SK-N-MC (cell line): ENCODE data around the gene CCDC8.
"Not testable (repeated sequence)": the region's sequence is repeated elsewhere in the genome, so short reads cannot be mapped to it uniquely, and the experiment has no call there.

ENCODE experiments used
- DNase-seq: peaks from one replicate; pipeline ENCODE4 v3.0.0-alpha.2; 2011; ENCODE audit warnings: low read depth, low spot score
- H3K27ac ChIP-seq: fragments of 200-600 bp; sonication (generic); 2 replicates; pipeline ENCODE4 v1.5.1; 2016; ENCODE audit warnings: mixed run types
- H3K36me3 ChIP-seq: fragments of 200-600 bp; sonication (generic); 2 replicates; pipeline ENCODE4 v1.6.1; 2017; ENCODE audit warnings: antibody characterized with exemption, low read length, mixed read lengths; ENCODE audit not compliant: insufficient read depth
- H3K4me3 ChIP-seq: fragments of 200-600 bp; sonication (generic); 2 replicates; pipeline ENCODE4 v1.5.1; 2016
- H3K9ac ChIP-seq: fragments of 200-600 bp; sonication (generic); 2 replicates; pipeline ENCODE4 v1.8.0; 2017; ENCODE audit warnings: mixed run types, mixed read lengths; ENCODE audit not compliant: insufficient read length
- H3K9me3 ChIP-seq: fragments of 200-600 bp; sonication (generic); 2 replicates; pipeline ENCODE4 v1.6.1; 2017; ENCODE audit warnings: low read depth, mild to moderate bottlenecking, antibody characterized with exemption, low read length, moderate library complexity, mixed read lengths
- EZH2 ChIP-seq: fragments of 200-600 bp; sonication (generic); IDR thresholded peaks from one replicate; pipeline ENCODE4 v1.6.1; 2017; ENCODE audit warnings: antibody characterized with exemption
- FOXP2 ChIP-seq: optimal IDR thresholded peaks from 2 replicates; pipeline ENCODE3; 2011; ENCODE audit warnings: mild to moderate bottlenecking, moderate library complexity; ENCODE audit not compliant: insufficient read depth; ENCODE audit errors: extremely low read length, control extremely low read depth
- POLR2AphosphoS5 ChIP-seq: IDR thresholded peaks from 2 replicates; pipeline ENCODE4 v1.6.1; 2012; ENCODE audit warnings: mild to moderate bottlenecking, low read depth, low read length, borderline replicate concordance

The CCDC8 gene

DNA sequence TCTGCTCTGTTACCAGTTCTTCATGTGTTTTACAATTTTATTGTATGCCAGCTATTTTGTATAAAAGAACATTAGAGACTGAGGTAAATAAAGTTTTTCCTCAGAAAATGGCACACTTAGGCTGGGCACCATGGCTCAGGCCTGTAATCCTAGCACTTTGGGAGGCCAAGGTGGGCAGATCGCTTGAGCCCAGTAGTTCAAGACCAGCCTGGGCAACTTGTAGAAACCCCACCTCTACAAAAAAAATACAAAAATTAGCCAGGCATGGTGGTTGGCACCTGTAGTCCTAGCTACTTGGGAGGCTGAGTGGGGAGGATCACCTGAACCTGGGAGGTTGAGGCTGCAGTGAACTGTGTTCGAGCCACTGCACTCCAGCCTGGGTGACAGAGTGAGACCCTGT, 32.0 kb downstream of the CCDC8 start:
- H3K27ac ChIP-seq: no peak overlapping the region
- TF ChIP-seq POLR2AphosphoS5: no peak
- no peak for TF ChIP-seq EZH2
- TF ChIP-seq FOXP2: no peak
- H3K4me3 ChIP-seq: no peak overlapping the region
- peaks cover 87% of the 10 kb centered on the region for H3K36me3 ChIP-seq
- no peak for DNase-seq
- peaks cover 7% of the 10 kb centered on the region for H3K9me3 ChIP-seq
- no peak overlapping the region for H3K9ac ChIP-seq

- TF ChIP-seq EZH2 (no peak), FOXP2 (no peak), POLR2AphosphoS5 (no peak)
- peaks cover 7% of the 10 kb centered on the region for H3K9me3 ChIP-seq
- H3K36me3 ChIP-seq: peaks cover 89% of the 10 kb centered on the region
- no peak overlapping the region for H3K27ac ChIP-seq
- DNase-seq: no peak
- no peak overlapping the region for H3K4me3 ChIP-seq
- no peak overlapping the region for H3K9ac ChIP-seq
These were observed 32.7 kb downstream of the CCDC8 start for GRCh38 chr19:46380690-46381089.

GRCh38 chr19:46378268-46378667, 35.1 kb downstream of the CCDC8 start:
- Histone ChIP-seq H3K9me3 (peaks cover 7% of the 10 kb centered on the region), H3K9ac (no peak overlapping the region), H3K4me3 (peak overlapping the region; percentile 53), H3K27ac (peak overlapping the region; percentile 85), H3K36me3 (peaks cover 69% of the 10 kb centered on the region)
- TF ChIP-seq FOXP2 (no peak), POLR2AphosphoS5 (peak; percentile 35; the same call in 1 of the 2 replicates), EZH2 (no peak)
- peak; percentile 35 for DNase-seq

DNA sequence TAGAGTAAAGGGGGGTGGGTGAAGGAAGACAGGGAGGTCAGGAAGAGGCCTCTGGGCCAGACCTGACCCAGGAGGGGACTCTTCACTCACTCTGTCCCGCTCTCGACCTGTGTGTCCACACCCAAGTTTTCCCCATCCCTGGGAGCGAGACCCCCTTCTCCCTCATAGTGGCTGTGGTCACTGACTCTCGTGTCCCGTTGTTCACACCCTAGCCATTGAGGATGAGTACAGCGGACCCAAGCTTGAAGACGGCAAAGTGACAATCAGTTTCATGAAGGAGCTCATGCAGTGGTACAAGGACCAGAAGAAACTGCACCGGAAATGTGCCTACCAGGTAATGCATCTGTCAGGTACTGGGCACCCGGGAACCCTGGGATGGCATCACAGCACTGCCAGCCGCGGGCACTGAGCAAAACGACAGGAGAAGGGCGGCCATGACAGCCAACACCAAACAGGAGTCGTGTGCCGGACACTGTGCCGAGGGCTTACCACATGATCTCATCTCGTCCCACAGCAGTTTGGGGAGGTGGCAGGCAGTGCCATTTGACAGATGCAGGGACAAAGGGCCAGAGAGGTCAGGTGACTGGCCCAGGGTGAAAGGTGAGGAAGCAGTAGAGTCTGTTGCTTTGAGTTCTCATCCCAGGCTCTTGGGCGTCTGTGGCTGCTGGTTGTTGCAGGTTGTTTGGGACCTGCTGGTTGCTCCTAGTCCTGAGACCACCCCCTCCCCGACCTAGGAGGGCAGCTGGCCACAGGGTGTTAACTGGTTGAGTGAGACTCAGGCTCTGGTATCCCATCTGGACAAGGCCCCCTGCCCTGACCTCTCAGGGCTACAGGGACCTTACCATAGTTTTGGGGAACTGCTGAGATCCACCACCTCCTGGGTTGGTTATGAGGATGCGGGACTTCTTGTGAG, 36.9 kb downstream of the CCDC8 start:
- Histone ChIP-seq H3K36me3 (peaks cover 59% of the 10 kb centered on the region), H3K4me3 (no peak overlapping the region), H3K27ac (no peak overlapping the region), H3K9ac (no peak overlapping the region), H3K9me3 (peaks cover 7% of the 10 kb centered on the region)
- no peak for DNase-seq
- TF ChIP-seq EZH2 (no peak), FOXP2 (no peak), POLR2AphosphoS5 (no peak)

DNA sequence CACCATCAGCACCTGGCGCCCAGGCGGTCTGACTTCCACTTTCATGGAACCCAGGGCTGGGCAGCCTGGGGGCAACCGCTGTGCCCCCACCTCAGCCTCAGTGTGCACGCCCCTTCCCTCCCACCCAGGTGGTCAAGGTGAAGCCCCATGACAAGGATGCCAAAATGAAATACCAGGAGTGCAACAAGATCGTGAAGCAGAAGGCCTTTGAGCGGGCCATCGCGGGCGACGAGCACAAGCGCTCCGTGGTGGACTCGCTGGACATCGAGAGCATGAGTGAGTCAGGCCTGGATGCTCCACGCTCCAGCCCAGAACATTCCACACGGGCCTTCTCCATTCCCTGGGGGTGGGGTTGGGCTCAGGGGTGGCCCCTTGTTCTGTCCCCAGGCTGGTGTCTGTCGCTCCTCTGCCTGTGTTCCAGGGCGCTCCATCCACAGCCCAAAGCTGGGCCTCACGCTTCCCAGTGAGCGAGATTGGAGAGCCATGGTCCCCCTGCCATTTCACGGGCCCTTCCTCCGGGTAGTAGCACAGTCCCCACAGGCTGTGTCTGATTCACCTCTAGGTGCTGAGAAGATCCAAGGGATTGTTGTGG, 37.8 kb downstream of the CCDC8 start:
- not testable (repeated sequence) for H3K9ac ChIP-seq, H3K27ac ChIP-seq, H3K4me3 ChIP-seq, DNase-seq, H3K9me3 ChIP-seq
- H3K36me3 ChIP-seq: peaks cover 51% of the 10 kb centered on the region

DNA sequence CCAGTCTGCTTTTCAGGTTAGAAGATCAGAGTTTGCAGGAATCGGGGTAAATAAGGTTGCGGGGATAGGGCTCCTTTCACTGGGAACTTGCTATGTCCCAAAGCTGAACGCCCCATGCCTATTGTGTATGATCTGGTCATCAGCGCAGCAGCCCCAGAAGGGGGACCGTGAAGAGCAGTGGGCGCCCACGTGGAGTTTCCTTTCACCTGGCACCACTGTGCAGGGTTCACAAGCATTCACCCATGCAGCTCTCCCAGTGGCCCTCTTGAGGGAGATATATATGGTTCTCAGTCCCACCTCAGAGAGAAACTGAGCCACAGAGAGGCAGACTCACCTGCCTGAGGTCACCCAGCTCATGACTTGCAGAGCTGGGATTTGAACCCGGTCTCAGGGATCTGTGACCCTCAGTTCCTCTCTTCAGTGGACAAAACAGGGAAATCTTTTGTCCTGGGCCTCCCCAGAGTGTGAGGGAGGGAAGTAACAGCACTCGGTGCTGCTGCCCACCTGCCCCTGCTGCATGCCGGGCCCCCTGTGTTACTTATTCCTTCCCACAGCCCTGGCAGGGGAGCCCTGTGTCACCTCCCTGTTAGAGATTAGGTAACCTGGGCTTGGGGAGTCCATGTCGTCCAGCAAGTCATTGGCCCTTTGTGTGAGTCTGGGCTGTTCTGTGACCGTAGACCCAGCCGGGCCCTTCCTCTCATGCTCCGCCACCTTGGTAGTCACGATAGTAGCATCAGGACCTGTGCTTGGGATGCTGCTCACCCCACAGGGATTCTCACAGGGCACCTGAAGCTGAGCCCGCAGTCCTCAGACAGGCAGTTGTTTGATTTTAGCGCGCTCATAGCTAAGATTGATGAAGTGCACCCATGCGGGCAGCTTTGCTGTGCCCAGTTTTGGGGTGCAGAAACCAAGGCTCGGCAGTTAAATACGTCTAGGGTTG, 38.6 kb downstream of the CCDC8 start:
- Histone ChIP-seq H3K4me3 (no peak overlapping the region), H3K9ac (no peak overlapping the region), H3K36me3 (peaks cover 47% of the 10 kb centered on the region)

GRCh38 chr19:46373491-46374359, 39.6 kb downstream of the CCDC8 start:
- no peaks in the 10 kb centered on the region for H3K9me3 ChIP-seq
- H3K4me3 ChIP-seq: no peak overlapping the region
- H3K9ac ChIP-seq: no peak overlapping the region
- DNase-seq: no peak
- TF ChIP-seq FOXP2 (no peak), EZH2 (no peak), POLR2AphosphoS5 (no peak)
- H3K27ac ChIP-seq: no peak overlapping the region
- H3K36me3 ChIP-seq: peaks cover 36% of the 10 kb centered on the region

More for the DNA sequence above, 38.6 kb downstream of the CCDC8 start:
- no peak for TF ChIP-seq FOXP2
- no peak for TF ChIP-seq EZH2
- TF ChIP-seq POLR2AphosphoS5: no peak
- H3K9me3 ChIP-seq: no peaks in the 10 kb centered on the region; the same call in 1 of the 2 replicates
- DNase-seq: no peak
- no peak overlapping the region for H3K27ac ChIP-seq

DNA sequence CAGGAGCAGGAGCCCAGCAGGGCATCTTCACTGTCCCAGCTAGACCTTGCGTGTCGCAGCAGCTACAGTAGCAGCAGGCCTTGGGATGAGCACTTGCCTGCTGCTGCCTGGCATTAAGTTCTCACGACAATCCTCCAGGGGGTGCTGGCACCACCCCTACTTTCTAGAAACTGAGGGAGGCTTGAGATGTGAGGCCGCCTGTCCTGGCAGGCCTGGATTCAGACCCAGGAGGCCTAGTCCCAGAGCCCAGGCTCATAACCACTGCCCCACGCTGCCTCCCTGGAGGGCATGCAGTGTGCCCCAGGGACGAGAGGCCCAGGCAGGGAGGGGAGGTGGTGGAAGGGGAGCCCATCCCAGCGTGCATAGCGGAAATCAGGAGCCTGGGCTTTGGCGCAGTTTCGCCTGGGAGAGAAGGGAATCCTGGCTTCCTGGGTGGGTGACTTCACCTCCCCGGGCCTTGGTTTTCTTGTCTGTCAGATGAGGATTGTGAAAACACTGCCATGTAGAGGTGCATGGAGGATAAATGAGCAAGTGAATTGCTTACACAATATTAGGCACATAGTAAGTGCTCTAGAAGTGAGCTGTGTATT, 40.4 kb downstream of the CCDC8 start:
- no peak for DNase-seq
- H3K27ac ChIP-seq: no peak overlapping the region
- H3K4me3 ChIP-seq: no peak overlapping the region

More for the DNA sequence above, 40.4 kb downstream of the CCDC8 start:
- Histone ChIP-seq H3K36me3 (peaks cover 34% of the 10 kb centered on the region), H3K9ac (no peak overlapping the region), H3K9me3 (no peaks in the 10 kb centered on the region)
- TF ChIP-seq FOXP2 (no peak), POLR2AphosphoS5 (no peak), EZH2 (no peak)
